H1 (cell line): ENCODE results near the gene CHST12. TPM values are rescaled to one million over a fixed set of nuclear protein-coding genes. Genes with fewer than 3 reads are reported as not detected.

Experiments
- BCL11A ChIP-seq, 2 experiments: IDR thresholded peaks; one replicate each; pipeline ENCODE4 v1.6.1; 2011; ENCODE audit warnings: low read depth in 2 of 2, low read length in 2 of 2, mild to moderate bottlenecking in 2 of 2
- BRCA1 ChIP-seq: IDR thresholded peaks from 2 replicates; pipeline ENCODE4 v1.6.1; 2012; ENCODE audit warnings: low read depth, low read length, improper control_type of control experiment
- CBX5 ChIP-seq: fragments of 300-800, 300-1000 bp; sonication (generic); IDR thresholded peaks from 2 replicates; pipeline ENCODE4 v1.7.1; 2016; ENCODE audit warnings: antibody characterized with exemption, low read length, low read depth
- CEBPB ChIP-seq: IDR thresholded peaks from 2 replicates; pipeline ENCODE4 v1.6.1; 2012; ENCODE audit warnings: low read depth, low read length
- CREB1 ChIP-seq: IDR thresholded peaks from 2 replicates; pipeline ENCODE4 v1.6.1; 2012; ENCODE audit warnings: inconsistent platforms
- CTBP2 ChIP-seq: IDR thresholded peaks from 2 replicates; pipeline ENCODE4 v1.7.0; 2011; ENCODE audit warnings: borderline replicate concordance, mild to moderate bottlenecking, moderate library complexity, mixed read lengths, low read length; ENCODE audit not compliant: insufficient read depth, insufficient read length
- EZH2 ChIP-seq: fragments of 200-600 bp; sonication (generic); IDR thresholded peaks from 2 replicates; pipeline ENCODE4 v1.7.1; 2012; ENCODE audit warnings: low read depth, mild to moderate bottlenecking, moderate library complexity, low read length, inconsistent platforms; ENCODE audit not compliant: severe bottlenecking
- FOSL1 ChIP-seq: IDR thresholded peaks from 2 replicates; pipeline ENCODE4 v1.6.1; 2011; ENCODE audit warnings: mild to moderate bottlenecking, low read depth, low read length, moderate library complexity; ENCODE audit not compliant: insufficient read depth
- JUND ChIP-seq: IDR thresholded peaks from 2 replicates; pipeline ENCODE4 v1.6.1; 2011; ENCODE audit warnings: mild to moderate bottlenecking, improper control_type of control experiment, low read length
- KDM4A ChIP-seq: IDR thresholded peaks from one replicate; pipeline ENCODE4 v1.7.1; 2012; ENCODE audit warnings: low read depth, mild to moderate bottlenecking, moderate library complexity, low read length, inconsistent platforms; ENCODE audit not compliant: severe bottlenecking
- KDM5A ChIP-seq: fragments of 200-600 bp; IDR thresholded peaks from 2 replicates; pipeline ENCODE4 v1.7.1; 2012; ENCODE audit warnings: mild to moderate bottlenecking, low read length, inconsistent platforms, mixed read lengths
- NRF1 ChIP-seq: IDR thresholded peaks from 2 replicates; pipeline ENCODE4 v1.6.1; 2011; ENCODE audit warnings: mild to moderate bottlenecking, low read depth, low read length, improper control_type of control experiment
- POLR2A ChIP-seq, 2 experiments: IDR thresholded peaks; 1 replicate in 1 of 2; 2 replicates in 1 of 2; pipeline ENCODE4 v1.6.1; 2011; ENCODE audit warnings: low read depth in 2 of 2, low read length in 2 of 2, mild to moderate bottlenecking in 2 of 2; ENCODE audit errors: control extremely low read depth in 1 of 2
- POLR2AphosphoS5 ChIP-seq: IDR thresholded peaks from 2 replicates; pipeline ENCODE4 v1.6.1; 2011; ENCODE audit warnings: low read depth, low read length
- RBBP5 ChIP-seq: IDR thresholded peaks from 2 replicates; pipeline ENCODE4 v1.7.1; 2012; ENCODE audit warnings: low read depth, mild to moderate bottlenecking, inconsistent platforms, low read length, moderate library complexity, borderline replicate concordance
- SAP30 ChIP-seq: fragments of 300-600 bp; sonication (generic); IDR thresholded peaks from 2 replicates; pipeline ENCODE4 v1.7.1; 2012; ENCODE audit warnings: low read length, moderate library complexity, mild to moderate bottlenecking, inconsistent platforms; ENCODE audit not compliant: insufficient read depth, insufficient replicate concordance
- SIN3A ChIP-seq, 2 experiments: IDR thresholded peaks in 1 of 2; conservative IDR thresholded peaks in 1 of 2; 2 replicates each; pipeline ENCODE4 v1.6.1; 2011 to 2012; ENCODE audit warnings: low read length in 2 of 2, improper control_type of control experiment in 1 of 2, low read depth in 1 of 2, mild to moderate bottlenecking in 1 of 2
- SP4 ChIP-seq: IDR thresholded peaks from 2 replicates; pipeline ENCODE4 v1.6.1; 2012; ENCODE audit warnings: low read length, inconsistent platforms
- SRF ChIP-seq: IDR thresholded peaks from 2 replicates; pipeline ENCODE4 v1.6.1; 2011; ENCODE audit warnings: mild to moderate bottlenecking, low read depth, low read length, moderate library complexity
- TAF7 ChIP-seq: optimal IDR thresholded peaks from 2 replicates; pipeline ENCODE3; 2011; ENCODE audit warnings: low read depth, mild to moderate bottlenecking, inconsistent platforms, low read length, moderate library complexity, borderline replicate concordance
- YY1 ChIP-seq: IDR thresholded peaks from 2 replicates; pipeline ENCODE4 v1.6.1; 2011; ENCODE audit warnings: low read depth, mild to moderate bottlenecking, low read length
- ZNF274 ChIP-seq: IDR thresholded peaks from 2 replicates; pipeline ENCODE4 v1.7.0; 2012; ENCODE audit warnings: low read length, borderline replicate concordance; ENCODE audit errors: extremely low read depth
- polyA plus RNA-seq, 7 experiments: library from polyadenylated mRNA; depleted of rRNA in 3 of 7; stranded (reverse) in 5 of 7; unstranded in 2 of 7; fragments of >200 nt in 5 of 7; fragments of 200-250 nt in 2 of 7; gene quantifications; 1 replicate in 5 of 7; 2 replicates in 1 of 7; 4 replicates in 1 of 7; pipeline versions ENCODE4 v1.2.1 to v1.2.3, GENCODE V29; 2011 to 2013; ENCODE audit warnings: missing spikeins in 2 of 7, mixed read lengths in 2 of 7
- total RNA-seq: library from RNA; stranded (reverse); fragmentation: NEBNext Ultra II Directional; extraction: Animal tissue kit (Norgen Biotek cat#: 25700); gene quantifications from 2 replicates; pipeline ENCODE4 v1.2.1, GENCODE V29; 2021
- TF ChIP-seq, protein P1 (sequence below): IDR thresholded peaks from 2 replicates; pipeline ENCODE4 v1.6.1; 2012; ENCODE audit warnings: inconsistent platforms
- TF ChIP-seq, protein P2 (sequence below): IDR thresholded peaks from 2 replicates; pipeline ENCODE4 v1.6.1; 2011; ENCODE audit warnings: low read length, improper control_type of control experiment

Gene CHST12
- total and polyA plus RNA-seq, 2 of the 8 experiments (the other 6 are each of a cell fraction or from before 2014, with no cell fraction given), result 13.4 to 24.1 TPM

DNA sequence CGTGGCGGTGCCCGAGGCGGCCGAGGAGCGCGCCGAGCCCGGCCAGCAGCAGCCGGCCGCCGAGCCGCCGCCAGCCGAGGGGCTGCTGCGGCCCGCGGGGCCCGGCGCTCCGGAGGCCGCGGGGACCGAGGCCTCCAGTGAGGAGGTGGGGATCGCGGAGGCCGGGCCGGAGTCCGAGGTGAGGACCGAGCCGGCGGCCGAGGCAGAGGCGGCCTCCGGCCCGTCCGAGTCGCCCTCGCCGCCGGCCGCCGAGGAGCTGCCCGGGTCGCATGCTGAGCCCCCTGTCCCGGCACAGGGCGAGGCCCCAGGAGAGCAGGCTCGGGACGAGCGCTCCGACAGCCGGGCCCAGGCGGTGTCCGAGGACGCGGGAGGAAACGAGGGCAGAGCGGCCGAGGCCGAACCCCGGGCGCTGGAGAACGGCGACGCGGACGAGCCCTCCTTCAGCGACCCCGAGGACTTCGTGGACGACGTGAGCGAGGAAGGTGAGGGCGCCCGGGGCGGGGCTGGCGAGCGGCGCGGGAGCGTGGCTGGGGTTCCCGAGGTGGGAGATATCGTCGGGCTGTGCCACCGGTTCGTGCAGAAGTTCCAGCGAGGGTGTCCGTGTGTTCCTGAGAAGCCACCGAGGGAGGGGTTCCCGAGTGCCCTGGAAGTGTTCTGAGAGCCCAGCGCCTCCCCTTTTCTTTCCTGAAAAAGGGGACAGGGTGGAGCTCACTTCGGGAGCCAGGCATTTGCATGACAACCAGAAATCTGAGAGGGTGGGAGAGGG lies 48.3 kb upstream of the CHST12 start (continued):
- TF ChIP-seq POLR2AphosphoS5 (peak; percentile 83; the same call in 1 of the 2 replicates), TAF7 (peak; percentile 36), SRF (no peak), SP4 (no peak), CEBPB (no peak), KDM5A (no peak), BRCA1 (no peak), SIN3A (conservative IDR thresholded peaks at IDR 0.05 in 1 of 2, IDR thresholded peaks at IDR 0.05 in 1 of 2; ENCODE audit: low read depth in 1 of 2, low read length in 2 of 2) (no peak; a peak in 1 of 4 replicates), ZNF274 (no peak), KDM4A (peak; percentile 36), CREB1 (no peak), EZH2 (no peak), BCL11A (IDR thresholded peaks at IDR 0.05; ENCODE audit: low read depth in 2 of 2, low read length in 2 of 2) (no peak), YY1 (no peak), CBX5 (no peak), CTBP2 (no peak), SAP30 (peak; percentile 64), POLR2A (IDR thresholded peaks at IDR 0.05; ENCODE audit: control extremely low read depth in 1 of 2, low read depth in 2 of 2, low read length in 2 of 2) (peak in 1 of 2 experiments; percentile 78; a peak in 2 of 3 replicates), RBBP5 (no peak), NRF1 (no peak), JUND (no peak), FOSL1 (no peak)
- TF ChIP-seq, protein P1, sequence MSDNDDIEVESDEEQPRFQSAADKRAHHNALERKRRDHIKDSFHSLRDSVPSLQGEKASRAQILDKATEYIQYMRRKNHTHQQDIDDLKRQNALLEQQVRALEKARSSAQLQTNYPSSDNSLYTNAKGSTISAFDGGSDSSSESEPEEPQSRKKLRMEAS, result no peak; the same call in 1 of the 2 replicates
- TF ChIP-seq, protein P2, sequence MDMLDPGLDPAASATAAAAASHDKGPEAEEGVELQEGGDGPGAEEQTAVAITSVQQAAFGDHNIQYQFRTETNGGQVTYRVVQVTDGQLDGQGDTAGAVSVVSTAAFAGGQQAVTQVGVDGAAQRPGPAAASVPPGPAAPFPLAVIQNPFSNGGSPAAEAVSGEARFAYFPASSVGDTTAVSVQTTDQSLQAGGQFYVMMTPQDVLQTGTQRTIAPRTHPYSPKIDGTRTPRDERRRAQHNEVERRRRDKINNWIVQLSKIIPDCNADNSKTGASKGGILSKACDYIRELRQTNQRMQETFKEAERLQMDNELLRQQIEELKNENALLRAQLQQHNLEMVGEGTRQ, result peak; percentile 27; the same call in 1 of the 2 replicates
